Measurements from ENCODE around the gene PTPRJ. TPM values are rescaled to one million over a fixed set of nuclear protein-coding genes. Genes with fewer than 3 reads are reported as not detected.

PTPRJ gene
- total and polyA plus RNA-seq, 2 donors (not counting 1 experiment from before 2014, with no cell fraction given), result 11.2 to 20.0 TPM

DNA sequence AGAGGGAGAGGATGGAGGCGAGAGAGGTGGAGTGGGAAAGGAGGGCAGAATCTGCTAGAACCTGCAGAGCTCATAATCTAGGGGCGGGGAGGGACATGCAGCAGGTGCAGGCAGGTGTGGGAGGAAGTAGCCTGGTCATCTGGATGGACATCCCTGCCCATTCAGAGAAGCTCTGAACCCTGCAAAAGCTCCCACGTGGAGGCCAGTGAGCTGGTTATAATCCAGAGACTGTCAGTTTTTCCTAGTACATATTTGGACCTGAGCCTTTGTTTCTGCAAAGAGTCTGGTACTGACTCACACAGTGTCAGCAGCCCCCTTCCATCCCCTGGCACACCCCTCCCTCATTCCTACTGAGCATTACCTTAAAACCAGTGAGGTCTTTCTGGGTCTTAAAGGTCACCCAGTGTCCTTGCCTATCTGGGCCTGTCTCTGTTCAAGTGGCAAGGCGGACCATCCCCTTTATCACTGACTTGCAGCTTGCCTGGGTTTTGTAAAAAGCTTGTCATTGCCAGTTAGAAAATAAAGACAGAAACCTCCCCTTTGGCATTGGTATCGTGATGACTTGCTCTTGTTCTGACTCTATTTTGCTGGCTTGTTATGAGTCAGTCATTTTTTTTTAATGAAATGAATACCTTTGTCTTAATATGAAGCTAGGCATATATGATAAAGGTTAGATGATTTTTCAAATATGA, 26.1 kb downstream of the PTPRJ start:
- ATAC-seq (ENCODE audit: low read depth), result no peak
- Histone ChIP-seq H3K9me3 (ENCODE audit: control extremely low read depth in 1 of 3, control insufficient read depth in 2 of 3, insufficient read depth in 1 of 3, low read length in 2 of 3) (no peaks in the 10 kb centered on the region), H3K36me3 (replicated peaks in 1 of 2; ENCODE audit: control extremely low read depth in 1 of 2, control insufficient read depth in 1 of 2, extremely low read depth in 1 of 2, insufficient read depth in 2 of 2, low read length in 1 of 2) (no peaks in the 10 kb centered on the region), H3K27ac (ENCODE audit: low read length in 2 of 2) (no peak overlapping the region), H2AFZ (ENCODE audit: insufficient read depth, low read depth, low read length, poor library complexity, severe bottlenecking) (no peak overlapping the region), H3K79me2 (ENCODE audit: control insufficient read depth, insufficient read depth, low read length) (peaks cover 95% of the 10 kb centered on the region), H3K4me1 (ENCODE audit: control insufficient read depth in 2 of 2, insufficient read depth in 2 of 2, low read length in 2 of 2) (peaks cover 45 to 61% of the 10 kb centered on the region in 2 donors), H3K9ac (ENCODE audit: low read length) (no peak overlapping the region), H3K27me3 (replicated peaks in 1 of 4; ENCODE audit: control extremely low read depth in 1 of 4, control insufficient read depth in 3 of 4, insufficient read depth in 4 of 4, low read length in 3 of 4) (no peaks in the 10 kb centered on the region), H3K4me3 (ENCODE audit: control extremely low read depth in 1 of 5, extremely low read depth in 1 of 5, insufficient read depth in 1 of 5, low read depth in 2 of 5, low read length in 4 of 5) (no peak overlapping the region), H3K4me2 (replicated peaks; ENCODE audit: low read depth, low read length, poor library complexity, severe bottlenecking) (peak overlapping the region; percentile 35), H4K20me1 (ENCODE audit: control insufficient read depth, insufficient read depth, low read length, poor library complexity, severe bottlenecking) (peaks cover 6% of the 10 kb centered on the region)
- DNase-seq, result no peak
- Mint-ChIP-seq H3K9me3 (ENCODE audit: insufficient read depth) (no peaks in the 10 kb centered on the region), H3K27ac (peak overlapping the region; percentile 83), H3K4me3 (peak overlapping the region; percentile 63), H3K27me3 (no peaks in the 10 kb centered on the region), H3K4me1 (peaks cover 50% of the 10 kb centered on the region)
- ChIA-PET POLR2A (no interaction called here), CTCF (interaction anchor here (1.1 to 2.1 kb wide), 4 partner anchors 9 to 102 kb away, joined by 4 to 10 read pairs (median 6); no protein-coding TSS in a partner anchor)
- TF ChIP-seq, protein P1, sequence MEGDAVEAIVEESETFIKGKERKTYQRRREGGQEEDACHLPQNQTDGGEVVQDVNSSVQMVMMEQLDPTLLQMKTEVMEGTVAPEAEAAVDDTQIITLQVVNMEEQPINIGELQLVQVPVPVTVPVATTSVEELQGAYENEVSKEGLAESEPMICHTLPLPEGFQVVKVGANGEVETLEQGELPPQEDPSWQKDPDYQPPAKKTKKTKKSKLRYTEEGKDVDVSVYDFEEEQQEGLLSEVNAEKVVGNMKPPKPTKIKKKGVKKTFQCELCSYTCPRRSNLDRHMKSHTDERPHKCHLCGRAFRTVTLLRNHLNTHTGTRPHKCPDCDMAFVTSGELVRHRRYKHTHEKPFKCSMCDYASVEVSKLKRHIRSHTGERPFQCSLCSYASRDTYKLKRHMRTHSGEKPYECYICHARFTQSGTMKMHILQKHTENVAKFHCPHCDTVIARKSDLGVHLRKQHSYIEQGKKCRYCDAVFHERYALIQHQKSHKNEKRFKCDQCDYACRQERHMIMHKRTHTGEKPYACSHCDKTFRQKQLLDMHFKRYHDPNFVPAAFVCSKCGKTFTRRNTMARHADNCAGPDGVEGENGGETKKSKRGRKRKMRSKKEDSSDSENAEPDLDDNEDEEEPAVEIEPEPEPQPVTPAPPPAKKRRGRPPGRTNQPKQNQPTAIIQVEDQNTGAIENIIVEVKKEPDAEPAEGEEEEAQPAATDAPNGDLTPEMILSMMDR (IDR thresholded peaks at IDR 0.05), result no peak
- no peak for TF ChIP-seq EZH2 (IDR thresholded peaks at IDR 0.05; ENCODE audit: borderline replicate concordance, insufficient read depth, low read depth, low read length, poor library complexity, severe bottlenecking)
- intact Hi-C loops (cut with micrococcal nuclease), result no loop called here
- 88% methylated on average over 2 of the region's 5 CpGs for WGBS (ENCODE audit: insufficient coverage)

DNA sequence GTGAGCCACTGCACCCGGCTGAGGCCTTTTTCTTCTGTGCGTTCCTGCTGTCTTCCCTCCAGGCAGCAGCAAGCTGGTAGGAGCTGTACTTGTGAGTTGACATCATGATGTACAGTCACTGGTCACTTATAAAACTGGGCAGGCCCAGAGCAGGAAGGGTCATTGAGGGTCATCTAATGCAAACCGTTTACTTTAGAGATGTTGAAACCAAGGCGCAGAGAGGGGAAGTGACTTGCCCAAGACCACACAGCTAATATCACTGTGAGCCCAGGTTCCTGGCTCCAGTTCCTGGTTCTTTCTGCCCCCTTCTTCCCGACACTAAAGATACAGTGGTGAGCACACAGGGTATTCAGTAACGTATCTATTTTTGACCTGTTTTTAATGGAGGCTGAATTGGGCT, 27.3 kb downstream of the PTPRJ start:
- Mint-ChIP-seq H3K9me3 (ENCODE audit: insufficient read depth) (no peaks in the 10 kb centered on the region), H3K27me3 (no peaks in the 10 kb centered on the region), H3K27ac (peak overlapping the region; percentile 42), H3K4me3 (no peak overlapping the region), H3K4me1 (peaks cover 53% of the 10 kb centered on the region)
- Histone ChIP-seq H3K9ac (ENCODE audit: low read length) (no peak overlapping the region), H3K36me3 (replicated peaks in 1 of 2; ENCODE audit: control extremely low read depth in 1 of 2, control insufficient read depth in 1 of 2, extremely low read depth in 1 of 2, insufficient read depth in 2 of 2, low read length in 1 of 2) (no peaks in the 10 kb centered on the region), H2AFZ (ENCODE audit: insufficient read depth, low read depth, low read length, poor library complexity, severe bottlenecking) (no peak overlapping the region), H3K4me3 (ENCODE audit: control extremely low read depth in 1 of 5, extremely low read depth in 1 of 5, insufficient read depth in 1 of 5, low read depth in 2 of 5, low read length in 4 of 5) (no peak overlapping the region), H4K20me1 (ENCODE audit: control insufficient read depth, insufficient read depth, low read length, poor library complexity, severe bottlenecking) (peaks cover 12% of the 10 kb centered on the region), H3K4me1 (ENCODE audit: control insufficient read depth in 2 of 2, insufficient read depth in 2 of 2, low read length in 2 of 2) (peaks cover 49 to 63% of the 10 kb centered on the region in 2 donors), H3K79me2 (ENCODE audit: control insufficient read depth, insufficient read depth, low read length) (peaks cover 95% of the 10 kb centered on the region), H3K4me2 (replicated peaks; ENCODE audit: low read depth, low read length, poor library complexity, severe bottlenecking) (no peak overlapping the region), H3K27me3 (replicated peaks in 1 of 4; ENCODE audit: control extremely low read depth in 1 of 4, control insufficient read depth in 3 of 4, insufficient read depth in 4 of 4, low read length in 3 of 4) (no peaks in the 10 kb centered on the region), H3K9me3 (ENCODE audit: control extremely low read depth in 1 of 3, control insufficient read depth in 2 of 3, insufficient read depth in 1 of 3, low read length in 2 of 3) (no peaks in the 10 kb centered on the region), H3K27ac (ENCODE audit: low read length in 2 of 2) (no peak overlapping the region)
- intact Hi-C loops (cut with micrococcal nuclease), result no loop called here
- 91% methylated on average over 4 of the region's 6 CpGs for WGBS (ENCODE audit: insufficient coverage)
- DNase-seq, result no peak
- no peak for TF ChIP-seq EZH2 (IDR thresholded peaks at IDR 0.05; ENCODE audit: borderline replicate concordance, insufficient read depth, low read depth, low read length, poor library complexity, severe bottlenecking)
- TF ChIP-seq, protein P1 (IDR thresholded peaks at IDR 0.05), result no peak
- no peak for ATAC-seq (ENCODE audit: low read depth)
- ChIA-PET CTCF (no interaction called here), POLR2A (no interaction called here)
